CD14-positive monocyte (primary cell): ENCODE data around the gene FAM20C. TPM values are rescaled to one million over a fixed set of nuclear protein-coding genes. Genes with fewer than 3 reads are reported as not detected.

Source experiments
- DNase-seq, 3 donors: peaks; one replicate each; pipeline ENCODE4 v3.0.0-alpha.2; 2011 to 2022
- H2AFZ ChIP-seq: 2 replicates; pipeline ENCODE4 v1.6.0; 2012; ENCODE audit warnings: mild to moderate bottlenecking, low read depth, low read length, inconsistent platforms; ENCODE audit not compliant: insufficient read depth, poor library complexity, severe bottlenecking
- H3K27ac ChIP-seq, 2 donors: 1 replicate in 1 of 2; 2 replicates in 1 of 2; pipeline ENCODE4 v1.5.1; 2012 to 2013; ENCODE audit warnings: low read length in 2 of 2, control low read depth in 1 of 2, inconsistent platforms in 1 of 2, low read depth in 1 of 2, mild to moderate bottlenecking in 1 of 2
- H3K27me3 ChIP-seq, 2 donors: one replicate each; pipeline versions ENCODE4 v1.6.0 to v1.6.1; 2011 to 2013; ENCODE audit warnings: low read length in 2 of 2; ENCODE audit not compliant: control insufficient read depth in 2 of 2, insufficient read depth in 2 of 2
- H3K36me3 ChIP-seq, 2 donors: replicated peaks in 1 of 2; 1 replicate in 1 of 2; 2 replicates in 1 of 2; pipeline versions ENCODE4 v1.5.1 to v1.6.1; 2012 to 2013; ENCODE audit warnings: low read length in 2 of 2, control low read depth in 1 of 2, inconsistent platforms in 1 of 2, mild to moderate bottlenecking in 1 of 2; ENCODE audit not compliant: insufficient read depth in 2 of 2, control insufficient read depth in 1 of 2
- H3K4me1 ChIP-seq, 2 donors: 1 replicate in 1 of 2; 2 replicates in 1 of 2; pipeline versions ENCODE4 v1.5.1 to v1.6.1; 2012 to 2013; ENCODE audit warnings: low read length in 2 of 2, control low read depth in 1 of 2, inconsistent platforms in 1 of 2, mild to moderate bottlenecking in 1 of 2, moderate library complexity in 1 of 2; ENCODE audit not compliant: insufficient read depth in 2 of 2, control insufficient read depth in 1 of 2
- H3K4me2 ChIP-seq: replicated peaks from 2 replicates; pipeline ENCODE3; 2012; ENCODE audit warnings: low read length, moderate library complexity, mild to moderate bottlenecking; ENCODE audit not compliant: poor library complexity, severe bottlenecking; ENCODE audit errors: extremely low read depth
- H3K4me3 ChIP-seq, 3 experiments: fragments of 200-600 bp in 1 of 3; sonication (generic) in 1 of 3; replicated peaks in 1 of 3; 1 replicate in 2 of 3; 2 replicates in 1 of 3; pipeline ENCODE4 v1.5.1; 2011 to 2013; ENCODE audit warnings: low read length in 3 of 3, mild to moderate bottlenecking in 3 of 3, control low read depth in 2 of 3, low read depth in 2 of 3, inconsistent platforms in 1 of 3, moderate library complexity in 1 of 3
- H3K79me2 ChIP-seq: 2 replicates; pipeline ENCODE4 v1.6.0; 2012; ENCODE audit warnings: mild to moderate bottlenecking, control low read depth, inconsistent platforms, low read length, moderate library complexity; ENCODE audit not compliant: insufficient read depth
- H3K9ac ChIP-seq: 2 replicates; pipeline ENCODE4 v1.6.0; 2017; ENCODE audit warnings: low read length, mild to moderate bottlenecking; ENCODE audit not compliant: insufficient read depth, poor library complexity, severe bottlenecking
- H3K9me3 ChIP-seq, 2 donors: replicated peaks in 1 of 2; 1 replicate in 1 of 2; 2 replicates in 1 of 2; pipeline versions ENCODE4 v1.5.1 to v1.6.1; 2012 to 2013; ENCODE audit warnings: low read length in 2 of 2, control low read depth in 1 of 2; ENCODE audit not compliant: control insufficient read depth in 1 of 2, insufficient read depth in 1 of 2
- H4K20me1 ChIP-seq: 2 replicates; pipeline ENCODE4 v1.6.0; 2012; ENCODE audit warnings: mild to moderate bottlenecking, low read length, control low read depth, moderate library complexity; ENCODE audit not compliant: insufficient read depth
- H3K27ac Mint-ChIP-seq, 7 donors: one replicate each; pipeline ENCODE4 v1.8.0; 2020; ENCODE audit warnings: mild to moderate bottlenecking in 7 of 7, mixed read lengths in 7 of 7, moderate library complexity in 6 of 7, inconsistent platforms in 2 of 7
- H3K27me3 Mint-ChIP-seq, 3 donors: one replicate each; pipeline ENCODE4 v1.8.0; 2021 to 2022; ENCODE audit warnings: low read depth in 3 of 3, mild to moderate bottlenecking in 3 of 3, mixed read lengths in 3 of 3, moderate library complexity in 3 of 3, inconsistent platforms in 1 of 3
- H3K36me3 Mint-ChIP-seq, 2 donors: one replicate each; pipeline ENCODE4 v1.8.0; 2020; ENCODE audit warnings: mixed read lengths in 2 of 2, inconsistent platforms in 1 of 2, mild to moderate bottlenecking in 1 of 2
- H3K4me1 Mint-ChIP-seq: one replicate; pipeline ENCODE4 v1.8.0; 2020; ENCODE audit warnings: mild to moderate bottlenecking, mixed read lengths
- H3K4me3 Mint-ChIP-seq, 2 donors: one replicate each; pipeline ENCODE4 v1.8.0; 2020; ENCODE audit warnings: mild to moderate bottlenecking in 2 of 2, mixed read lengths in 2 of 2, moderate library complexity in 1 of 2
- H3K9me3 Mint-ChIP-seq, 7 donors: one replicate each; pipeline ENCODE4 v1.8.0; 2020 to 2022; ENCODE audit warnings: mixed read lengths in 7 of 7, mild to moderate bottlenecking in 6 of 7, moderate library complexity in 6 of 7, inconsistent platforms in 2 of 7
- CTCF ChIP-seq: fragments of 200-600 bp; IDR thresholded peaks from one replicate; pipeline ENCODE4 v1.8.0; 2022; ENCODE audit warnings: antibody characterized with exemption, mild to moderate bottlenecking
- WGBS: methylation state at CpG from one replicate; pipeline ENCODE4 v1.1.5; 2013; ENCODE audit warnings: missing lambda C conversion rate; ENCODE audit not compliant: insufficient coverage; 5-methylcytosine and 5-hydroxymethylcytosine counted together
- intact Hi-C, 2 donors: fragments of 100-400 bp; cut with micrococcal nuclease; formaldehyde crosslinking; loops; one replicate each; pipeline versions ENCODE4 v1.15.0 to v1.15.1; 2023
- polyA plus RNA-seq, 3 donors: library from polyadenylated mRNA; depleted of rRNA in 1 of 3; unstranded in 2 of 3; stranded (reverse) in 1 of 3; fragments of 300-500 nt in 2 of 3; fragments of >200 nt in 1 of 3; fragmentation: Illumina TruSeq in 2 of 3; gene quantifications; 1 replicate in 2 of 3; 2 replicates in 1 of 3; pipeline ENCODE4 v1.2.3, GENCODE V29; 2012 to 2021

FAM20C gene
- polyA plus RNA-seq, 3 donors, result 1.2 to 32.2 (median 1.5) TPM

GRCh38 chr7:231030-231857 lies 38.9 kb downstream of the FAM20C start:
- Histone ChIP-seq H3K27ac (no peak overlapping the region), H3K9ac (no peak overlapping the region), H3K9me3 (no peaks in the 10 kb centered on the region), H2AFZ (no peak overlapping the region), H3K36me3 (peaks cover 15 to 64% of the 10 kb centered on the region in 2 donors), H3K4me1 (no peaks in the 10 kb centered on the region), H3K4me3 (no peak overlapping the region), H3K4me2 (no peak overlapping the region), H3K79me2 (peaks cover 4% of the 10 kb centered on the region), H3K27me3 (no peaks in the 10 kb centered on the region), H4K20me1 (peaks cover 94% of the 10 kb centered on the region)
- intact Hi-C loops, result no loop called here
- Mint-ChIP-seq H3K9me3 (peaks cover 0 to 5% (median 0%) of the 10 kb centered on the region in 7 donors), H3K27ac (peak overlapping the region in 1 of 7 donors; percentile 55), H3K36me3 (peaks cover 34 to 38% of the 10 kb centered on the region in 2 donors), H3K4me1 (no peaks in the 10 kb centered on the region), H3K4me3 (no peak overlapping the region), H3K27me3 (no peaks in the 10 kb centered on the region)
- WGBS, result 90% methylated on average over 27 of the region's 38 CpGs
- DNase-seq, result no peak
- TF ChIP-seq CTCF, result no peak

- WGBS, result 97% methylated on average over 20 of the region's 21 CpGs
- no peaks in the 10 kb centered on the region for H3K27me3 ChIP-seq
- no peak overlapping the region for H3K9ac ChIP-seq
- peaks cover 14 to 64% of the 10 kb centered on the region in 2 donors for H3K36me3 ChIP-seq
- no peaks in the 10 kb centered on the region for H3K4me1 ChIP-seq
- H3K4me3 ChIP-seq, result no peak overlapping the region
- Mint-ChIP-seq H3K4me1 (no peaks in the 10 kb centered on the region), H3K27ac (no peak overlapping the region), H3K27me3 (no peaks in the 10 kb centered on the region), H3K36me3 (peaks cover 34 to 37% of the 10 kb centered on the region in 2 donors), H3K9me3 (peaks cover 0 to 5% (median 3%) of the 10 kb centered on the region in 7 donors), H3K4me3 (no peak overlapping the region)
- H2AFZ ChIP-seq, result no peak overlapping the region
- intact Hi-C loops, result no loop called here
- no peak for TF ChIP-seq CTCF
- H3K27ac ChIP-seq, result no peak overlapping the region
- H4K20me1 ChIP-seq, result peaks cover 94% of the 10 kb centered on the region
- H3K79me2 ChIP-seq, result peaks cover 4% of the 10 kb centered on the region
- H3K4me2 ChIP-seq, result no peak overlapping the region
- H3K9me3 ChIP-seq, result no peaks in the 10 kb centered on the region
- DNase-seq, result no peak
These were observed 39.5 kb downstream of the FAM20C start for GRCh38 chr7:231858-232246.
